H9 (cell line): ENCODE results near the gene CLIC3. TPM values are rescaled to one million over a fixed set of nuclear protein-coding genes. Genes with fewer than 3 reads are reported as not detected.

Experiments
- DNase-seq: peaks from one replicate; pipeline ENCODE4 v3.0.0-alpha.2; 2017
- H2AFZ ChIP-seq: one replicate; pipeline ENCODE4 v1.6.1; 2013; ENCODE audit warnings: mild to moderate bottlenecking, low read length, control low read depth, moderate library complexity
- H2AK5ac ChIP-seq: 2 replicates; pipeline ENCODE4 v1.6.1; 2013; ENCODE audit warnings: low read length, control low read depth, mixed read lengths; ENCODE audit not compliant: insufficient read length
- H2BK120ac ChIP-seq: one replicate; pipeline ENCODE4 v1.6.1; 2013; ENCODE audit warnings: low read depth, mild to moderate bottlenecking, low read length, control low read depth, inconsistent platforms; ENCODE audit not compliant: poor library complexity, severe bottlenecking
- H2BK12ac ChIP-seq: 2 replicates; pipeline ENCODE4 v1.6.1; 2013; ENCODE audit warnings: low read length, control low read depth, mixed read lengths, low read depth; ENCODE audit not compliant: insufficient read length
- H2BK15ac ChIP-seq: 2 replicates; pipeline ENCODE4 v1.6.1; 2013; ENCODE audit warnings: low read depth, low read length, control low read depth
- H2BK20ac ChIP-seq: one replicate; pipeline ENCODE4 v1.6.1; 2013; ENCODE audit warnings: low read depth, mild to moderate bottlenecking, low read length, control low read depth, inconsistent platforms; ENCODE audit not compliant: poor library complexity, severe bottlenecking
- H2BK5ac ChIP-seq: 2 replicates; pipeline ENCODE4 v1.6.1; 2013; ENCODE audit warnings: low read length, control low read depth, mixed read lengths; ENCODE audit not compliant: insufficient read length
- H3K14ac ChIP-seq: 2 replicates; pipeline ENCODE4 v1.6.1; 2013; ENCODE audit warnings: low read length, control low read depth; ENCODE audit not compliant: insufficient read depth
- H3K18ac ChIP-seq: 2 replicates; pipeline ENCODE4 v1.6.1; 2013; ENCODE audit warnings: low read depth, mild to moderate bottlenecking, mixed read lengths, low read length, control low read depth; ENCODE audit not compliant: insufficient read length
- H3K23ac ChIP-seq: 2 replicates; pipeline ENCODE4 v1.6.1; 2013; ENCODE audit warnings: low read length, control low read depth, mixed read lengths, low read depth; ENCODE audit not compliant: insufficient read length
- H3K23me2 ChIP-seq: 2 replicates; pipeline ENCODE4 v1.6.1; 2013; ENCODE audit warnings: low read depth, mild to moderate bottlenecking, mixed read lengths, low read length, control low read depth; ENCODE audit not compliant: insufficient read length, poor library complexity, severe bottlenecking
- H3K27ac ChIP-seq: 2 replicates; pipeline ENCODE4 v1.5.1; 2013; ENCODE audit warnings: low read length, control low read depth, mixed read lengths, low read depth; ENCODE audit not compliant: insufficient read length
- H3K27me3 ChIP-seq: 2 replicates; pipeline ENCODE4 v1.6.1; 2013; ENCODE audit warnings: low read length, control low read depth, inconsistent platforms; ENCODE audit not compliant: insufficient read depth
- H3K4ac ChIP-seq: 2 replicates; pipeline ENCODE4 v1.6.1; 2013; ENCODE audit warnings: low read depth, mild to moderate bottlenecking, control low read depth, inconsistent platforms, low read length, moderate library complexity
- H3K4me1 ChIP-seq: 2 replicates; pipeline ENCODE4 v1.6.1; 2013; ENCODE audit warnings: low read length, control low read depth, inconsistent platforms; ENCODE audit not compliant: insufficient read depth
- H3K4me2 ChIP-seq: 2 replicates; pipeline ENCODE4 v1.6.1; 2013; ENCODE audit warnings: low read length, control low read depth, mixed read lengths; ENCODE audit not compliant: insufficient read length, insufficient read depth
- H3K56ac ChIP-seq: 2 replicates; pipeline ENCODE4 v1.6.1; 2013; ENCODE audit warnings: low read depth, mild to moderate bottlenecking, mixed read lengths, low read length, control low read depth; ENCODE audit not compliant: insufficient read length
- H3K79me1 ChIP-seq: 2 replicates; pipeline ENCODE4 v1.6.1; 2013; ENCODE audit warnings: low read depth, mild to moderate bottlenecking, moderate library complexity, low read length, control low read depth, inconsistent platforms; ENCODE audit not compliant: insufficient read depth, poor library complexity, severe bottlenecking
- H3K79me2 ChIP-seq: 2 replicates; pipeline ENCODE4 v1.6.1; 2013; ENCODE audit warnings: low read length, control low read depth, inconsistent platforms; ENCODE audit not compliant: insufficient read depth
- H3K9ac ChIP-seq: 2 replicates; pipeline ENCODE4 v1.6.1; 2013; ENCODE audit warnings: low read length, control low read depth, mixed read lengths; ENCODE audit not compliant: insufficient read length; ENCODE audit errors: extremely low read depth
- H3K9me3 ChIP-seq: one replicate; pipeline ENCODE4 v1.6.1; 2013; ENCODE audit warnings: low read depth, low read length, inconsistent platforms; ENCODE audit not compliant: control insufficient read depth
- H3T11ph ChIP-seq: one replicate; pipeline ENCODE4 v1.6.1; 2013; ENCODE audit warnings: mild to moderate bottlenecking, low read length, control low read depth, inconsistent platforms
- H4K20me1 ChIP-seq: one replicate; pipeline ENCODE4 v1.6.1; 2013; ENCODE audit not compliant: control insufficient read depth, insufficient read length, insufficient read depth
- H4K5ac ChIP-seq: 2 replicates; pipeline ENCODE4 v1.6.1; 2013; ENCODE audit warnings: low read depth, mild to moderate bottlenecking, mixed read lengths, low read length, control low read depth; ENCODE audit not compliant: insufficient read length
- H4K8ac ChIP-seq: replicated peaks from 2 replicates; pipeline ENCODE4 v1.6.1; 2013; ENCODE audit warnings: low read length, control low read depth, mixed read lengths, low read depth; ENCODE audit not compliant: insufficient read length
- H4K91ac ChIP-seq: 2 replicates; pipeline ENCODE4 v1.6.1; 2013; ENCODE audit warnings: low read depth, mild to moderate bottlenecking, moderate library complexity, mixed read lengths, low read length, control low read depth; ENCODE audit not compliant: insufficient read length
- H3K27ac Mint-ChIP-seq, 3 experiments: 2 replicates in 2 of 3; 3 replicates in 1 of 3; pipeline ENCODE4 v1.8.0; 2020 to 2021; ENCODE audit warnings: mixed read lengths in 3 of 3, mild to moderate bottlenecking in 1 of 3, moderate library complexity in 1 of 3
- H3K27me3 Mint-ChIP-seq: 2 replicates; pipeline ENCODE4 v1.8.0; 2021; ENCODE audit warnings: low read depth, mild to moderate bottlenecking, moderate library complexity, mixed read lengths
- H3K36me3 Mint-ChIP-seq, 3 experiments: 2 replicates in 2 of 3; 3 replicates in 1 of 3; pipeline ENCODE4 v1.8.0; 2020 to 2021; ENCODE audit warnings: low read depth in 3 of 3, mixed read lengths in 3 of 3; ENCODE audit not compliant: insufficient read depth in 1 of 3
- H3K4me1 Mint-ChIP-seq, 2 experiments: 2 replicates each; pipeline ENCODE4 v1.8.0; 2020; ENCODE audit warnings: mixed read lengths in 2 of 2
- H3K4me3 Mint-ChIP-seq, 2 experiments: 2 replicates in 1 of 2; 3 replicates in 1 of 2; pipeline ENCODE4 v1.8.0; 2020 to 2021; ENCODE audit warnings: mild to moderate bottlenecking in 2 of 2, mixed read lengths in 2 of 2, moderate library complexity in 1 of 2
- H3K9me3 Mint-ChIP-seq, 2 experiments: 2 replicates in 1 of 2; 3 replicates in 1 of 2; pipeline ENCODE4 v1.8.0; 2020; ENCODE audit warnings: mild to moderate bottlenecking in 2 of 2, mixed read lengths in 2 of 2, moderate library complexity in 1 of 2
- WGBS: extraction: QIAGEN DNeasy Blood & Tissue Kit; methylation state at CpG from one replicate; pipeline ENCODE4 v1.1.7; 2013; ENCODE audit warnings: missing lambda C conversion rate, low lambda C conversion rate, mixed read lengths; ENCODE audit not compliant: insufficient read length; ENCODE audit errors: extremely low coverage; 5-methylcytosine and 5-hydroxymethylcytosine counted together
- total RNA-seq: library from RNA; stranded (reverse); gene quantifications from 2 replicates; pipeline ENCODE4 v1.2.1, GENCODE V29; 2021
- TF ChIP-seq, protein P1 (sequence below): fragments of 200-600 bp; sonication (generic); conservative IDR thresholded peaks from 3 replicates; pipeline ENCODE4 v1.8.0; 2021; ENCODE audit warnings: antibody characterized with exemption, mild to moderate bottlenecking

CLIC3 gene
- total RNA-seq, 1 experiment from 2014 or later = 0.31 TPM

- no peak overlapping the region for H3K18ac ChIP-seq
- Mint-ChIP-seq H3K4me1 (peaks cover 2 to 13% of the 10 kb centered on the region in 2 experiments; a peak in 3 of 4 replicates), H3K9me3 (no peaks in the 10 kb centered on the region), H3K4me3 (no peak overlapping the region; a peak in 1 of 5 replicates), H3K27ac (no peak overlapping the region), H3K36me3 (0 out of 7 replicates have a peak, but pooled peaks cover 0 to under 1% (median 0%) of the 10 kb centered on the region in 3 experiments), H3K27me3 (peaks cover 11% of the 10 kb centered on the region)
- H3T11ph ChIP-seq = no peak overlapping the region
- DNase-seq = no peak
- no peak overlapping the region for H3K27ac ChIP-seq
- H3K9ac ChIP-seq = no peak overlapping the region
- no peak overlapping the region for H4K5ac ChIP-seq
- TF ChIP-seq, protein P1, sequence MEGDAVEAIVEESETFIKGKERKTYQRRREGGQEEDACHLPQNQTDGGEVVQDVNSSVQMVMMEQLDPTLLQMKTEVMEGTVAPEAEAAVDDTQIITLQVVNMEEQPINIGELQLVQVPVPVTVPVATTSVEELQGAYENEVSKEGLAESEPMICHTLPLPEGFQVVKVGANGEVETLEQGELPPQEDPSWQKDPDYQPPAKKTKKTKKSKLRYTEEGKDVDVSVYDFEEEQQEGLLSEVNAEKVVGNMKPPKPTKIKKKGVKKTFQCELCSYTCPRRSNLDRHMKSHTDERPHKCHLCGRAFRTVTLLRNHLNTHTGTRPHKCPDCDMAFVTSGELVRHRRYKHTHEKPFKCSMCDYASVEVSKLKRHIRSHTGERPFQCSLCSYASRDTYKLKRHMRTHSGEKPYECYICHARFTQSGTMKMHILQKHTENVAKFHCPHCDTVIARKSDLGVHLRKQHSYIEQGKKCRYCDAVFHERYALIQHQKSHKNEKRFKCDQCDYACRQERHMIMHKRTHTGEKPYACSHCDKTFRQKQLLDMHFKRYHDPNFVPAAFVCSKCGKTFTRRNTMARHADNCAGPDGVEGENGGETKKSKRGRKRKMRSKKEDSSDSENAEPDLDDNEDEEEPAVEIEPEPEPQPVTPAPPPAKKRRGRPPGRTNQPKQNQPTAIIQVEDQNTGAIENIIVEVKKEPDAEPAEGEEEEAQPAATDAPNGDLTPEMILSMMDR = no peak
- H3K4me1 ChIP-seq = no peaks in the 10 kb centered on the region
- H3K27me3 ChIP-seq = no peaks in the 10 kb centered on the region
- H2AK5ac ChIP-seq = no peak overlapping the region
- H2BK120ac ChIP-seq = no peak overlapping the region
- no peak overlapping the region for H3K23ac ChIP-seq
- no peaks in the 10 kb centered on the region for H4K20me1 ChIP-seq
- H4K8ac ChIP-seq = no peak overlapping the region
- H3K79me2 ChIP-seq = no peaks in the 10 kb centered on the region
- no peak overlapping the region for H2BK20ac ChIP-seq
- H4K91ac ChIP-seq = no peak overlapping the region
- no peak overlapping the region for H3K4ac ChIP-seq
- H3K79me1 ChIP-seq = no peaks in the 10 kb centered on the region
- WGBS = no CpG with 5 or more reads among the region's 7 CpGs
- no peaks in the 10 kb centered on the region for H3K9me3 ChIP-seq
- peaks cover 6% of the 10 kb centered on the region for H3K23me2 ChIP-seq
- no peak overlapping the region for H2AFZ ChIP-seq
- no peak overlapping the region for H2BK5ac ChIP-seq
- no peak overlapping the region for H3K4me2 ChIP-seq
- no peak overlapping the region for H2BK12ac ChIP-seq
- no peak overlapping the region for H2BK15ac ChIP-seq
- no peak overlapping the region for H3K14ac ChIP-seq
- H3K56ac ChIP-seq = no peak overlapping the region
Observed at GRCh38 chr9:137023157-137023556, 26.8 kb upstream of the CLIC3 start.
